ENCODE results near the gene ZNF569.
"Not testable (repeated sequence)": the region's sequence is repeated elsewhere in the genome, so short reads cannot be mapped to it uniquely, and the experiment has no call there.

ZNF569 gene

DNA sequence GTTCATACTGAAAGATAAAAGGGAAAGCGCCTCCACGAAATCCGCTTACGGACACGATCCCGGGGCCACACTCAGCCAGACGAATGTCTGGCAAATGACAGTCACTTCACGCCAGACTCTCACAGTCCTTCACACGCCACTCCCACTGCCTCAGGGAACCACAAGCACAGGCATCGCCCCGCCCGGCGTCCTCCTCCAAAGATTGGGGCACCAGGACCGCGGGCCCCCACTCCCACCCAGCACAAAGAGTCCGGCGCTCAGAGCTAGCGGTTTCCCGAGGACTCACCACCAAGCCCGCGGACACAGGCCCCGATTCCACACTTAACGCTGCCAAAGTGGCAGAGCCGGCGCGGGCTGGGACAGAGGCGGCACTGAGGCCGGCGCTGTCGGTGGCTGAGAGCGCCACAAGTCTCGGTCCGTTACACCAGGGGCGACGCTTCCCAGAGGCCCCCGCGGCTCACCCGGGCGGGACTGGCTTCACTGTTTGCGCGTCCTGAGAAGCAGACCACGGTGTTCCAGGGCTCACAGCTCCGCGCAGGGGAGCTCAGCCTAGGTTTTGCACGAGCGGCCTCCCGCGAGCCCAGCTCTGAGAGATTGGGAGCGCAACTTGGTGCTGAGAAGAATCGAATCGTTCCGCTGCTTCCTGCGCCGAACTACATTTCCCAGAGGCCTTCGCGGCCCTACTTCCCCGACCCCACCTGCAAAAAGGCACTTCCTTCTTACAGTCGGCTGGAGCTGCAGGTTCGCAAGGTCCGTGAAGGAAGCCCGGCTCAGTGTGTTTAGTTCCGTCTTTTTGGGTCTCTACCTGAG lies at the start of gene ZNF569:
Gene ZNF569, minus strand, starts transcription at position 647 of the 810 bp plus-strand sequence. CDS start 22,523 bp downstream, outside the sequence.
- peak; percentile 91 for DNase-seq

DNA sequence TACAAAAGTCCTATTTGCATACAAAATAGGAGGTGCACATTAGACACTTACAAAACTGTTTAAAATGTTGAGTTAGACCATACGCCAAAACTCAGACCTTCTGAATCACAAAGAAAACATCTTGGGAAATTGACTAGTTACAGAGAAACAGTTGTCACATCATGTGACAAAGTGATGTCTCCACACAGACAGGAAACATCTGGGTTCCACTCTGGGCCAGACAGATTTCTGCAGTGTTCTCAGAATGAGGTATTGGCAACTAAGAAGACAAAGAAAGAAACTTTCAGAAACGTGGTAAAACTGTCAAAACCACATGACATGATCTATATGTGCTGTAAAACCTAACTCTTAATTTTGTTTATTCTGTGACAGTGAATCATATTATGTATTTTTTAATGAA lies 46.2 kb upstream of the ZNF569 start:
- DNase-seq: no peak

DNA sequence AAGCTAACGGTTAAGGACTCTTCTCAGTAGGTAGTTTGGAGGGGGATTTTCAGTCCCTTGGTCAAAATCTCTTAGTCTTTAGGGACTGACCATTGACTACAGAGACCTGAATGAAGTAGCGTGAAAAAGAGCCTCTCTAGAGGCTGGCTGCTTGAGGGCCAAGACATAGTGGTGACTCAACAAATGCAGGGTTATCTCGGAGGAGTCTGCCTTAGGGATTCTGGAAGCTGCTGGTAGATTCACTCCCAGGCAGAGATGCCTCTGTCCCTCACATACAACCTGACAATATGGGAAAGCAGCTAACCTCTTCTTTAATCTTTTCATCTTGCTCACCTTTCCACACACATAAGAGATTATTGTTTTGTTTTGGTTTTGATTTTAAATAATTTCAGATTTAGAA lies 44.6 kb upstream of the ZNF569 start:
- DNase-seq: no peak

DNA sequence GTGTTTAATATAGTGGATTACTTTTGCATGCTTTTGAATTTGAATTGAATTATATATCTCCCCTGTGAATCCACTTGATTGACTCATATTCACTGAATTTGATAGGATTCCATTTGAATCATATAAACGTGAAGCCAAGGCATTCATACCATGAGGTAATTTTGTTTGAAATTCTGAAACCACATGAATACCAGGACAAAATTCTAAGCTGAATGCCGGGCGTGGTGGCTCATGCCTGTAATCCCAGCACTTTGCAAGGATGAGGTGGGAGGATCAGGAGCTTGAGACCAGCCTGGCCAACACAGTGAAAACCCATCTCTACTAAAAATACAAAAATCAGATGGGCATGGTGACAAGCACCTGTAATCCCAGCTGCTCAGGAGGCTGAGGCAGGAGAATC lies 43.9 kb upstream of the ZNF569 start:
- DNase-seq: no peak

DNA sequence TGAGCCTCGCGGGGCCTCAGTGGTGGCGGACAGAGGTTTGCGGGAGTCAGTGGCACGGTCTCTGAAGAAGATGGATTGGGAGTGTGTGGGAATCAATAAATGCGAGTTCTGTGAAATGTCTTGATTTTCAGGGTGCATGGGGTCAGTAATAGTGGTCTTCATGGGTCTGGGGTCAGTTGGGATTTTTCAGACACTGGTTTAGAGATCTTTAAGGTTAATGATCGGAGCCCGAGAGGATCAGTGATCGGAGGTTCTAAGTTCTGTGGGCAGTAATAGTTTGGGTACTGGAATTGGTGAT lies 39.9 kb upstream of the ZNF569 start:
- DNase-seq: no peak

DNA sequence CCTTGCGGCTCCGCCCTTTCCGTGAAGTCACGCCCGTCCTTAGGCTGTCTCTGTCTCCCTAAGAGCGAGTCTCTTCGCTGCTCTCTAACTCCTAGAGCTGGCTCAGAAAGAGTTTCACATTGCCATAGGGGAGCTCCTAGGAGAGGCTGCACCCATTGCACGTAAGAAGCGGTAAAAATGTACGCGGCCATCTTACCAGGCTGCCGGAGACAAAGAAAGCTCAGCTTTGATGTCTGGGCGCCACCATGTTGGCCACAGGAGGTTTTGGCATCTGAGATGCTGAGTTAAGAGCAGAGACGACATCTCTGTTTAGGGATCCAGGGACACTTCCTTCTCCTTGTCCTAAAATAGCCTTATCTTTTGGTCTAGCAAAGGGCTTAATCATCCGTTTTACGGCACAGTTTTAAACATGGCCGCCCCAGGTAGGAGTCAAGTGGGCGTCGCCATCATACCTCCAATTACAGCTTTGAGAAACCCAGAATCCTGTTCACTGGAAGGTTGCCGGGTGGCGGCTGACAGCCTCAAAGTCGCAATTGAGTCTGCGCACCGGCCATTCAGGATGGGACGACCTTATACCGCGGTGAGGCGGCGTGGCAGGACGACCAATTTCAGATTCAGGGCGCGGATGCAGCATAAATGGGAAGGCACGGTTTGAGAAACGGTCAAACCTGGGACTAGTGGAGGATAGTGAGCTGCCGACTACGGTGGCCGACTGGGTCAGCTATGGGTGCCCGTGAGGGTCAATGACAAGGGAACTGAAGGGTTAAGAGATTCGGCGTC lies 39.3 kb upstream of the ZNF569 start, which contains the start of gene ZNF793:
Gene ZNF793, plus strand, starts transcription at position 553 of the 780 bp plus-strand sequence. CDS start 16,501 bp downstream, outside the sequence.
- peak; percentile 81 for DNase-seq

DNA sequence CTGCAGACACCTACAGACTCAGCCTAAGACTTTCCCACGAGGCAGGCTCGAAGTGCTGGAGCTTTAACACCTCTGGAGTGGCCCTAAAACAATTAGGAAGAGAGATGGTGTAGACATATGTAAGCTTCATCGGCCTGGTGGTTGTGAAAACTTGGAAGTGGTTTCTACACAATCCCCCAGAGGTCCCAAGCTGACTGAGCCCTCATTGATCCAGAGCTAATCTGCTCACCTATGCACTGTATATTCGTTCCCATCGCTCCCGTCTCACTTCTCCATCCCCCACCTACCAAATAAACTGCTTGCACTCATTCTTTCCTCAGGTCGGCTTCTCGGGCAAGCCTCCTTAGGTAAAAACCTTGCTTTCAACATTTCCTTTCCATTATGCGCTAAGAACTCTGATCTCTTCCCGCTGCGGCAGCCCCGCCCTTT lies 38.7 kb upstream of the ZNF569 start:
- no peak for DNase-seq

DNA sequence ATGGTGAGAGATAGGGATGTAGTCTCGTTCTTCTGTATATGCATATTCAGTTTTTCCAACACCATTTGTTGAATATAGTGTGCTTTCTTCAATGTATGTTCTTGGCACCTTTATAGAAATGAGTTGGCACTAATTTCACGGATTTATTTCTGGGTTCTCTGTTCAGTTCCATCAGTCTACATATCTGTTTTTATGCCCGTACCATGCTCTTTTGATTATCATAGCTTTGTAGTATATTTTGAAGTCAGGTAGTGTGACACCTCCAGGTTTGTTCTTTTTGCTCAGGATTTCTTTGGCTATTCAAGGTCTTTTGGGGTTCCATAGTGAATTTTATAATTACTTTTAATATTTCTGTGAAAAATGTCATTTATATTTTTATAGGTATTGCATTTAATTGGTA lies 25.0 kb upstream of the ZNF569 start:
- no peak for DNase-seq

DNA sequence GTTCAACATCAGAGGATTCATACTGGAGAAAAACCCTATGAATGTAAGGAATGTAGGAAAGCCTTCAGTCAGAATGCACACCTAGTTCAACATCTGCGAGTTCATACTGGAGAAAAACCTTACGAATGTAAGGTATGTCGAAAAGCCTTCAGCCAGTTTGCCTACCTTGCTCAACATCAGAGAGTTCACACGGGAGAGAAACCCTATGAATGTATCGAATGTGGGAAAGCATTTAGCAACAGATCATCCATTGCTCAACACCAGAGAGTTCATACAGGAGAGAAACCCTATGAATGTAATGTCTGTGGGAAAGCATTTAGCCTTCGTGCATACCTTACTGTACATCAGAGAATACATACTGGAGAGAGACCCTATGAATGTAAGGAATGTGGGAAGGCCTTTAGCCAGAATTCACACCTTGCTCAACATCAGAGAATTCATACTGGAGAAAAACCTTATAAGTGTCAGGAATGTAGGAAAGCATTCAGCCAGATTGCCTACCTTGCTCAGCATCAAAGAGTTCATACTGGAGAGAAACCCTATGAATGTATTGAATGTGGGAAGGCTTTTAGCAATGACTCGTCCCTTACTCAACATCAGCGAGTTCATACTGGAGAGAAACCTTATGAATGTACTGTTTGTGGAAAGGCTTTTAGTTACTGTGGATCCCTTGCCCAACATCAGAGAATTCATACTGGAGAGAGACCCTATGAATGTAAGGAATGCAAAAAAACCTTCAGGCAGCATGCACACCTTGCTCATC lies 17.3 kb upstream of the ZNF569 start:
- DNase-seq: no peak

DNA sequence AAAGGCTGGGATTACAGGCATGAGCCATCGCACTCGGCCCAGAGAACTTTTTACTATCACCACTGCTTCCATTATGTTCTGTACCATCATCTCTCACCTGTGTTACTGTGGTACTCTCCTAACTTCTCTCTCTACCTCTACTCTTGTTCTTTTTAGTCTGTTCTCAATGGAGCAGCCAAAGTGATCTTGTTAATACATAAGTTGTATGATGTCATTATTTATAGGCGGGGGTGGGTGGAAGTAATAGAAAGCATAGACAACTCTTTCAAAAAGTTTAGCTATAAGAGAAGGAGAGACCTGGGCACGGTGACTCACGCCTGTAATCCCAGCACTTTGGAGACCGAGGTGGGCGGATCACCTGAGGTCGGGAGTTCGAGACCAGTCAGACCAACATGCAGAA lies 4.9 kb upstream of the ZNF569 start:
- no peak for DNase-seq

DNA sequence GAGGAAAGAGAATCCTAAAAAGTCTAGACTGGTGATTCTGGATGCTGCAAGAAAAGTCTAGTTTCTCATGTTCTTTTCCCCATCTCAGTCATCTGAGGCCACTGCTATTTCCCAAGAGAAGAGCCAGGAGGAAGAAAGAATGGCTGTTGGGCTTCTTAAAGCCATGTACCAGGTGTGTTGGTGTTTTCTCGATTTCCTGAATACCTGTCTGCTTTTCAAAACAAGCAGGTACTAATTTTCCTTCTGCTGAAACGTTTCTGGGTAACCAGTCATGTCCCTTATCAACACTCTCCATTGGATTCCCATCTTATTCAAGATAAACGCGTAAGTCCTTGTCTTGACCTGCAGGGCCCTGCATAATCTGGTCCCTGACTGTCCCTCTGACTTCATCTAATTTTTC lies 3.0 kb upstream of the ZNF569 start:
- no peak for DNase-seq

DNA sequence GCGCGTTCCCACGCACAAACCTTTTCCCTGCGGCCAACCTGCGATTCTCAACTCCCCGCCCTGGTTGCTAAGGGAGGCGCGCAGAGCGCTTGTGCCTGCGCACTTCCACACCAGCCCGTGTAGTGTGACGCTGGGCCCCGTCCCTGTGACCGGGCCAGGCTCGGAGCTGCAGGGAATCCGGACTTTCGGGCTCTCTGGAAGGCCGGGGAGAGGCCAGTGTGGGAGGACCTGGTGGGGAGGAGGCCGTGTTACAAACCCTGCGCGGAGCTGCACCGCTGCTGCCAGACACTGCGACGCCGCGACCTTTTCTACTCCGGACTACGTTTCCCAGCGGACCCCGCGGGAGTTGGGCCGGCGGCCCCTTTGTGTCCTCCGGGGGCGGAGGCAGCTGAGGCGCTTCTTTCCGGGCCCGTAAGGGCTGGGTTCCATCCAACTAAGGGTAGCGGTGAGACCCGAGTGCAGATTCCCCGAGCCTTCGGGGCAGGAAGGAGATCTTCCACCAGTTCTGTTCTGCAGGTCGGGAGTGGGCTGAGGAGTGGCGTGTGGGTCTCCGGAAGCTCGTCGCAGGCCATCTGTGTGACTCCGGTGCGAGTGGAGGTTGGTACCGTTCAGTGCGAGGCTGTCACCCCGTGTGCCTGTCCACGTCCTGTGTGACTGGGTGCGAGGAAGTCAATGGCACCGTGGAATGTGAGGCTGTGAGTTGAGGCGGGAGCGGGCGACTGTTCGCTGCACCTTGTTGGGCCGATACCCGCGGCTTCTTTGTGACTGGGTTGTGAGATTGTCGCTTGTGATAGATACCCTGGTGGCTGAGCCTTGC lies 1.9 kb upstream of the ZNF569 start, which contains the start of gene ZNF570:
Gene ZNF570, plus strand, starts transcription at position 396 of the 817 bp plus-strand sequence. CDS start 999 bp downstream, outside the sequence.
- peak; percentile 90 for DNase-seq

DNA sequence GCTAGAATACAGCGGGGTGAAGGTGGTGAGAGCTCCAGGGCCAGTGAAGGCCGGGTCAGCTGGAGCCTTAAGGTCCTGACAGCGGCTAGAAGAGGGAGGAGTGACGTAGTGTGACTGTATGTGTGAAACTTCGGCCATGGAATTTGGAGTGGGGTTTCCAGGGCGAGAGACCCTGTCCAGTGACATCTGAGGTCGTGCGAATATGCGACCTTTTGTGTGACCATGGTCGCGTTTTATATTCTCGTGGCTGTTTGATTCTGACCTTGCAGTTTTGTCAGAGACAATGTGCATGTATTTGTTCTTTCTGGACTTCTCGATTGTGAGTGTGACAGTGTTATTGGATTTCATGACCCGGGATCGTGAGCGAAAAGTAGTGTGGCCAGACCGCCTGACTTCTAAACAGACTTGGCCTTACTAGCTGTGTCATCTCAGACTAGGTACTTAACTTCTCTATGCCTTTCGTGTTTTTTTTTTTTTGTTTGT lies 405 bp upstream of the ZNF569 start:
- DNase-seq: no peak

DNA sequence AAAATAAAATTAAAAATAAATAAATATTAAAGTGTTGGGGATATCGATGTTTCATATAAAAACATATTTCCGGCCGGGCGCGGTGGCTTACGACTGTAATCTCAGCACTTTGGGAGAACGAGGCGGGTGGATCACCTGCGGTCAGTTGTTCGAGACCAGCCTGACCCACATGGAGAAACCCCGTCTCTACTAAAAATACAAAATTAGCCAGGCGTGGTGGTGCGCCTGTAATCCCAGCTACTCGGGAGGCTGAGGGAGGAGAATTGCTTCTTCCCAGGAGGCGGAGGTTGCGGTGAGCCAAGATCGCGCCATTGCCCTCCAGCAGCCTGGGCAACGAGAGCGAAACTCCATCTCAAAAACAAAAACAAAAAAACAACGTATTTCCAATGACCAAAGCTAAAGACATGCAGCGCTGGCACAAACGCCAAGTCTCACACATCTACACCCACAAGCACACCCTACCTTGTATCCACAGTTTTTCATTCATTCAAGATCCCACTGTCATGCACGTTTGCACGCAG lies 907 bp downstream of the ZNF569 start:
- DNase-seq: no peak

DNA sequence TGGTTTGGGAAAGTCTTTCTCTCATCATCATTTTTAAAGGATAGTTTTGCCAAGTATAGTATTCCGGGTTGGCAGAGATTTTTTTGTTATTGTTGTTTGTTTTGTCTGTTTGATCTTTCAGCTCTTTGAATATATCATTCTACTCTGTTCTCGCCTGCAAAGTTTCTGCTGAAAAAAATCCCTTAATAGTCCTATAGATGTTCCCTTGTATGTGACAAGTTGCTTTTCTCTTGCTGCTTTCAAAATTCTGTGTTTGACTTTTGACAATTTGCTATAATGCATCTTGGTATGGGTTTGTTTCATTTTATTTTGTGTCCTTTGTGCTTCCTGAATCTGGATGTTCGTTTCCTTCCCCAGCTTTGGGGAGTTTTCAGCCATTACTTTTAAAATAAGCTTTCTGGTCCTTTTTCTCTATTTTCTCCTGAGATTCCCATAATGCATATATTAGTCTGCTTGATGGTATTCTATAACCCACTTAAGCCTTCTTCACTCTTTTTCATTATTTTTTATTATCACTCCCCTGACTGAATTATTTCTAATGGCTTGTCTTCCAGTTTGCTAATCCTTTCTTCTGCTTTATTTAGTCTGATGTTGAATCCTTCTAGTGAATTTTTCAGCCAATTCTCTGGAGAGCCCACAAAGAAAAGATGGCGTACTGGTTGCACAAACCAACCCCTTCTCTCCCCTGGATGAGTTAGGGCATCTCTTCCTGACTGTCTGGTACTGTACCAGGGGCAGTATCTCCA lies 14.6 kb downstream of the ZNF569 start:
- DNase-seq: no peak

DNA sequence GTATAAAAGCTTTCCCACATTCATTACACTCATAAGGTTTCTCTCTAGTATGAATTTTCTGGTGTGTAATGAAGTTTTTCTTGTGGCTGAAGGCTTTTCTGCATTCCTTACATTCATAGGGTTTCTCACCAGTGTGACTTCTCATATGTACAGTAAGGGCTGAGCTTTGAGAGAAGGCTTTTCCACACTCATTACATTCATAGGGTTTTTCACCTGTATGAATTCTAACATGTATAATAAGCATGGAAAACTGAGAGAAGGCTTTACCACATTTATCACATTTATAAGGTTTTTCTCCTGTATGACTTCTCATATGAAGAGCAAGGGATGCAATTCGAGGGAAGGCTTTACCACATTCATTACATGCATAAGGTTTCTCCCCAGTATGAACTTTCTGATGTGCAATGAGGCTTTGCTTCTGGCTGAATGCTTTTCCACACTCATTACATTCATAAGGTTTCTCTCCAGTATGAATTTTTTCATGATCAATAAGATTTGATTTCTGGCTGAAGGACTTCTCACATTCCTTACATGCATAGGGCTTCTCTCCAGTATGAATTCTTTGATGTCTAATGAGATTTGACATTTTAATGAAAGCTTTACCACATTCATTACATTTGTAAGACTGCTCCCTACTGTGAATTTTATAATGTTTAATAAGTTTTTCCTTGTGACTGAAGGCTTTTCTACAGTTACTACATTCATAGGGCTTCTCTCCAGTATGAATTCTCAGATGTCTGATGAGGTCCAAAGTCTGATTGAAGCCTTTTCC lies 53.7 kb downstream of the ZNF569 start:
- DNase-seq: no peak

DNA sequence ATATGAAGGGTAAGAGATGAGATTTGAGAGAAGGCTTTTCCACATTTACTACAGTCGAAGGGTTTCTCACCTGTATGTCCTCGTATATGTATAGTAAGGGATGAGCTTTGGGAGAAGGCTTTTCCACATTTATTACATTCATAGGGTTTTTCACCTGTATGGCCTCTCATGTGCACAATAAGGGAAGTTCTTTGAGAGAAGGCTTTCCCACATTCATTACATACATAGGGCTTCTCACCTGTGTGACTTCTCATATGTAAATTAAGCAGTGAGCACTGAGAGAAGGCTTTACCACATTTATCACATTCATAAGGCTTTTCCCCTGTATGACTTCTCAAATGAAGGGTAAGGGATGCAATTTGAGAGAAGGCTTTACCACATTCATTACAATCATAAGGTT lies 54.5 kb downstream of the ZNF569 start:
- no peak for DNase-seq

DNA sequence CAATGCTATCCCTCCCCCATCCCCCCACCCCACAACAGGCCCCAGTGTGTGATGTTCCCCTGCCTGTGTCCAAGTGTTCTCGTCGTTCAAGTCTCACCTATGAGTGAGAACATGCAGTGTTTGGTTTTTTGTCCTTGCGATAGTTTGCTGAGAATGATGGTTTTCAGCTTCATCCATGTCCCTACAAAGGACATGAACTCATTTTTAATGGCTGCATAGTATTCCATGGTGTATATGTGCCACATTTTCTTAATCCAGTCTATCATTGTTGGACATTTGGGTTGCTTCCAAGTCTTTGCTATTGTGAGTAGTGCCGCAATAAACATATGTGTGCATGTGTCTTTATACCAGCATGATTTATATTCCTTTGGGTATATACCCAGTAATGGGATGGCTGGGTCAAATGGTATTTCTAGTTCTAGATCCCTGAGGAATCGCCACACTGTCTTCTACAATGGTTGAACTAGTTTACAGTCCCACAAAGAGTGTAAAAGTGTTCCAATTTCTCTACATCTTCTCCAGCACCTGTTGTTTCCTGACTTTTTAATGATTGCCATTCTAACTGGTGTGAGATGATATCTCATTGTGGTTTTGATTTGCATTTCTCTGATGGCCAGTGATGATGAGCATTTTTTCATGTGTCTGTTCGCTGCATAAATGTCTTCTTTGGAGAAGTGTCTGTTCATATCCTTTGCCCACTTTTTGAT lies 61.0 kb downstream of the ZNF569 start:
- DNase-seq: not testable (repeated sequence)

DNA sequence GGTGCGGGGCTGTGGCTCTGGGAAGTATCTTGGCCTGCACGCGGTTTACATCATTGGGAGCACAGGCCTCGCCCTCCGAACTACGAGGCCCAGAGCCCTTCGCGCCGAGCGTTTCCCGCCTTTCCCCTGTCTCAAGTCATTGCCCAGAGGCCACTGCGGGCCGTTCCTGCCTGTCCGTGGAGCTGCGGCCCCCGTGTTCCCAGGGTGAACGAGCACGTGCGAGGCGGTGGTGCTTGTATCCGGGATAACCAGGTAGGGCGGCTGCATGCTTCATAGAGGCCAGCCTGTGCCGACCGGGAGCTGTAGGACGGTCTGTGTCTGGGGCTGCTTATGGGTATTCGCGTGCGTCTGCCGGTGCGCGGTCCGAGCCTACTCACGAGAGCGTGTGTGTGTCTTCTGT lies 63.8 kb downstream of the ZNF569 start:
- DNase-seq: no peak

DNA sequence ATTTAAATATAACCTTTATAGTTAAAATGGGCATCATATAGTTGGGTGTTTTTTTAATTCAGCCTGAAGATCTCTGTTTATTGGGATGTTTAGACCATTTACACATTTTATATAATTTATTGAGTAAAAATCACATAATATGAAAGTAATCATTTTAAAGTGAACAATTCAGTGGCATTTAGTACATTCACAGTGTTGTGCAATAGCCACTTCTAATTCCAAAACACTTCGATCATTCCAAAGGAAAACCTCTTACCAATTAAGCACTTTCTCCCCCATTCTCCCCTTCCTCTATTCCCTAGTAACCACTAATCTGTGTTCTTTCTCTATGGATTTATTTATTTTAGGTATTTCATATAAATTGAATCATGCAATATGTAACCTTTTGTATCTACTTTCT lies 66.2 kb downstream of the ZNF569 start:
- no peak for DNase-seq

Data from activated naive CD4-positive, alpha-beta T cell treated with Interleukin-2 at 50 U/mL for 16 hours (primary cell).